BLaER1 (cell line): ENCODE measurements around the gene ARL9.
"Not testable (repeated sequence)": the region's sequence is repeated elsewhere in the genome, so short reads cannot be mapped to it uniquely, and the experiment has no call there.

Source experiments
- H3K27ac ChIP-seq: shearing (Covaris generic); formaldehyde crosslinking; 2 replicates; pipeline ENCODE4 v1.8.1; 2022
- H3K27me3 ChIP-seq: shearing (Covaris generic); formaldehyde crosslinking; 2 replicates; pipeline ENCODE4 v1.8.1; 2022
- H3K36me3 ChIP-seq: shearing (Covaris generic); formaldehyde crosslinking; 2 replicates; pipeline ENCODE4 v1.8.1; 2022
- H3K4me1 ChIP-seq: shearing (Covaris generic); formaldehyde crosslinking; 2 replicates; pipeline ENCODE4 v1.8.1; 2022
- H3K4me2 ChIP-seq: shearing (Covaris generic); formaldehyde crosslinking; 2 replicates; pipeline ENCODE4 v1.8.1; 2022
- H3K4me3 ChIP-seq: shearing (Covaris generic); formaldehyde crosslinking; 2 replicates; pipeline ENCODE4 v1.8.1; 2022
- H3K9ac ChIP-seq: shearing (Covaris generic); formaldehyde crosslinking; 2 replicates; pipeline ENCODE4 v1.8.1; 2022
- H3K9me3 ChIP-seq: shearing (Covaris generic); formaldehyde crosslinking; 2 replicates; pipeline ENCODE4 v1.8.1; 2022
- H4K20me1 ChIP-seq: shearing (Covaris generic); formaldehyde crosslinking; 2 replicates; pipeline ENCODE4 v1.8.1; 2022
- Cebpa-rat ChIP-seq: shearing (Covaris generic); IDR thresholded peaks from 2 replicates; pipeline ENCODE4 v1.8.1; 2022

The ARL9 gene

GRCh38 chr4:56505269-56506130 lies at the start of gene ARL9:
ARL9 (plus strand) TSS chr4:56505791; CDS start chr4:56505863, 72 bp downstream.
- Histone ChIP-seq H3K36me3 (peaks cover 30% of the 10 kb centered on the region), H3K4me3 (peak within 1 kb of the TSS; percentile 68), H3K9ac (peak within 1 kb of the TSS; percentile 76), H3K4me1 (peaks cover 18% of the 10 kb centered on the region), H4K20me1 (no peaks in the 10 kb centered on the region; the same call in 1 of the 2 replicates), H3K27ac (peak within 1 kb of the TSS; percentile 63), H3K9me3 (no peaks in the 10 kb centered on the region), H3K4me2 (peak within 1 kb of the TSS; percentile 83), H3K27me3 (peaks cover 27% of the 10 kb centered on the region)
- no peak for TF ChIP-seq Cebpa-rat

GRCh38 chr4:56460085-56460484 lies 45.5 kb upstream of the ARL9 start:
- H3K36me3 ChIP-seq, result peaks cover 84% of the 10 kb centered on the region
- H3K9ac ChIP-seq, result no peak overlapping the region
- H3K4me2 ChIP-seq, result no peak overlapping the region
- H3K27ac ChIP-seq, result no peak overlapping the region
- no peaks in the 10 kb centered on the region for H3K9me3 ChIP-seq
- no peaks in the 10 kb centered on the region for H3K27me3 ChIP-seq
- peaks cover 74% of the 10 kb centered on the region for H4K20me1 ChIP-seq
- H3K4me3 ChIP-seq, result no peak overlapping the region
- peaks cover 7% of the 10 kb centered on the region for H3K4me1 ChIP-seq
- TF ChIP-seq Cebpa-rat, result no peak

GRCh38 chr4:56462157-56462556 lies 43.4 kb upstream of the ARL9 start:
- Histone ChIP-seq H4K20me1 (peaks cover 54% of the 10 kb centered on the region), H3K4me1 (peaks cover 23% of the 10 kb centered on the region), H3K4me3 (no peak overlapping the region), H3K4me2 (no peak overlapping the region), H3K27me3 (no peaks in the 10 kb centered on the region), H3K36me3 (peaks cover 64% of the 10 kb centered on the region), H3K27ac (no peak overlapping the region), H3K9me3 (no peaks in the 10 kb centered on the region), H3K9ac (no peak overlapping the region)
- no peak for TF ChIP-seq Cebpa-rat

GRCh38 chr4:56463711-56464110 lies 41.9 kb upstream of the ARL9 start:
- H3K27ac ChIP-seq, result no peak overlapping the region

GRCh38 chr4:56464581-56464980 lies 41.0 kb upstream of the ARL9 start:
- Histone ChIP-seq H3K9ac (no peak overlapping the region), H3K36me3 (peaks cover 39% of the 10 kb centered on the region), H3K4me1 (peaks cover 38% of the 10 kb centered on the region), H3K27me3 (no peaks in the 10 kb centered on the region), H3K27ac (no peak overlapping the region), H3K9me3 (no peaks in the 10 kb centered on the region), H3K4me2 (peak overlapping the region; percentile 30; the same call in 1 of the 2 replicates), H3K4me3 (no peak overlapping the region), H4K20me1 (peaks cover 49% of the 10 kb centered on the region)
- TF ChIP-seq Cebpa-rat, result no peak

More at GRCh38 chr4:56463711-56464110, 41.9 kb upstream of the ARL9 start:
- no peaks in the 10 kb centered on the region for H3K27me3 ChIP-seq
- no peak for TF ChIP-seq Cebpa-rat
- H3K4me2 ChIP-seq, result no peak overlapping the region
- H3K36me3 ChIP-seq, result peaks cover 48% of the 10 kb centered on the region
- H3K9ac ChIP-seq, result no peak overlapping the region
- H3K4me3 ChIP-seq, result no peak overlapping the region
- H4K20me1 ChIP-seq, result peaks cover 48% of the 10 kb centered on the region
- H3K4me1 ChIP-seq, result peaks cover 30% of the 10 kb centered on the region
- no peaks in the 10 kb centered on the region for H3K9me3 ChIP-seq

- no peaks in the 10 kb centered on the region for H3K9me3 ChIP-seq
- H3K27me3 ChIP-seq, result no peaks in the 10 kb centered on the region
- peak overlapping the region; percentile 96 for H3K4me3 ChIP-seq
- peak overlapping the region; percentile 92; the same call in 1 of the 2 replicates for H3K9ac ChIP-seq
- peaks cover 61% of the 10 kb centered on the region for H4K20me1 ChIP-seq
- H3K4me1 ChIP-seq, result peaks cover 46% of the 10 kb centered on the region
- TF ChIP-seq Cebpa-rat, result no peak
- H3K4me2 ChIP-seq, result peak overlapping the region; percentile 87
- peaks cover 35% of the 10 kb centered on the region for H3K36me3 ChIP-seq
- H3K27ac ChIP-seq, result no peak overlapping the region
Observed at GRCh38 chr4:56465599-56466295, 39.8 kb upstream of the ARL9 start.

GRCh38 chr4:56466296-56466761 lies 39.3 kb upstream of the ARL9 start:
- Histone ChIP-seq H3K27ac (peak overlapping the region; percentile 90), H3K4me2 (peak overlapping the region; percentile 87), H3K4me3 (peak overlapping the region; percentile 96), H3K36me3 (peaks cover 33% of the 10 kb centered on the region), H3K9ac (peak overlapping the region; percentile 92), H3K4me1 (peaks cover 46% of the 10 kb centered on the region), H4K20me1 (peaks cover 63% of the 10 kb centered on the region)
- H3K27me3 ChIP-seq, H3K9me3 ChIP-seq: not testable (repeated sequence)

- H3K9ac ChIP-seq, result peak overlapping the region; percentile 92
- no peaks in the 10 kb centered on the region for H3K27me3 ChIP-seq
- H3K27ac ChIP-seq, result peak overlapping the region; percentile 90
- peaks cover 62% of the 10 kb centered on the region for H4K20me1 ChIP-seq
- H3K36me3 ChIP-seq, result peaks cover 33% of the 10 kb centered on the region
- TF ChIP-seq Cebpa-rat, result no peak
- peak overlapping the region; percentile 96 for H3K4me3 ChIP-seq
- no peaks in the 10 kb centered on the region for H3K9me3 ChIP-seq
- peaks cover 46% of the 10 kb centered on the region for H3K4me1 ChIP-seq
- peak overlapping the region; percentile 87 for H3K4me2 ChIP-seq
Observed at GRCh38 chr4:56466910-56467283, 38.7 kb upstream of the ARL9 start.

GRCh38 chr4:56467284-56468096 lies 38.1 kb upstream of the ARL9 start, which contains the start of gene SRP72:
SRP72 (plus strand) TSS chr4:56467617; CDS start chr4:56467636, 19 bp downstream.
- no peaks in the 10 kb centered on the region for H3K27me3 ChIP-seq
- no peaks in the 10 kb centered on the region for H3K9me3 ChIP-seq
- H3K36me3 ChIP-seq, result peaks cover 33% of the 10 kb centered on the region
- peak within 1 kb of the TSS; percentile 96 for H3K4me3 ChIP-seq
- peaks cover 56% of the 10 kb centered on the region for H4K20me1 ChIP-seq
- H3K4me1 ChIP-seq, result peaks cover 46% of the 10 kb centered on the region
- H3K4me2 ChIP-seq, result peak within 1 kb of the TSS; percentile 93
- peak within 1 kb of the TSS; percentile 92 for H3K9ac ChIP-seq
- peak within 1 kb of the TSS; percentile 90 for H3K27ac ChIP-seq
- no peak for TF ChIP-seq Cebpa-rat
